Measurements from ENCODE around the gene PRR5L. TPM values are rescaled to one million over a fixed set of nuclear protein-coding genes. Genes with fewer than 3 reads are reported as not detected.
A peak's percentile ranks its signal among the peaks of the same experiment; 100 is the strongest.

Gene PRR5L
- total RNA-seq, 6 experiments from 2014 or later: 19.9 to 27.5 (median 24.9) TPM

DNA sequence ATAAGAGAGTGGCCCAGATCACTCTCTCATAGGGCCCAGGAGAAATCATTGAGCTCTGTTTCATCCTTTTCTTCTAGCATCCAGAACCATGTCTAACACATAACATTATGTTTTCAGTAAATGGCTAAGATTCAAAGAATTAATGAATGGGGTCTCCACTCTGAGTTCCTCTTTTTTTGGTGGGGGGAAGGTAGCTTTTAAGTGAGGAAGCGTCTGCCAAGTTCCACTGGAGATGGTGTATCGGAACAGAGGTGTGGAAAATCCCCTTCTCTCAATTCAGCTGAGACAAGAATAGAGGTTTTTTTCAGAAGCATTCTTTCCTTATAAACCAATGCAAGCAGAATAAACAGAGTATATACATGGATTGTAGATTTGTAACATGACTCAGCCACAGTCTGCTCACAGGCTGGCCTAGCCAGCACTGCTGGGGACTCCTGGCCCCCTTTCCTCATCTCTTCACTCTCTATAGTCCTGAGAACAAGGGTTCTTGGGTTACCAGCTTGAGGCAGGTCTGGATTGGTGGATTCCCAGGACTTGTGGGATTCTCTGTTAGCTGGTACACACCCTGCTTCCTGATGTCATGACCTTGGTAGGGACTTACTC, 116.8 kb downstream of the PRR5L start:
- Mint-ChIP-seq H3K9me3 (no peaks in the 10 kb centered on the region), H3K4me3 (no peak overlapping the region), H3K36me3 (ENCODE audit: low read depth) (peaks cover 34% of the 10 kb centered on the region), H3K27me3 (ENCODE audit: insufficient read depth) (peaks cover 5% of the 10 kb centered on the region; the same call in 1 of the 2 replicates), H3K27ac (peak overlapping the region; percentile 69), H3K4me1 (ENCODE audit: low read depth) (peaks cover 37% of the 10 kb centered on the region)
- peak; percentile 14 for DNase-seq
- TF ChIP-seq CTCF (IDR thresholded peaks at IDR 0.05): no peak

DNA sequence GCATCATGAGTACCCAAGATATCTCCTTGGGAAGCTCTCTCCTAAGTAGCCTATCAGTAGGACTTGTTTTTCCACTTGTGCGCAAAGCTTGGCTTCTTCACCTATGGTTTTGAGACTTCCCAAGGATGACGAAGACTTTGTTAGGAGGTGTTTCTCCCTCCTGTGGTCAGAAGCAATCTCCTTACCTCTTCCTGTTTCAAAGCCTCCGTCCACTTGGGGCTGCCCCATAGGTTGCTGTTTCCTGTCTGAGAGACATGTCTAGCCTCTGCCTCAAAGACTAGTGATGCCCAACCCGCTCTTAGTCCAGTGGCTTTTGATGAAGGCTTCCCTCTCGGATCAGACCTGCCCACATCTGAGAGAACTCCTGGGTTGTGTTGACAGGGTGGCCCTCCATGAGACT, 121.1 kb downstream of the PRR5L start:
- Mint-ChIP-seq H3K27ac (no peak overlapping the region), H3K27me3 (ENCODE audit: insufficient read depth) (peaks cover 3% of the 10 kb centered on the region; the same call in 1 of the 2 replicates), H3K4me3 (no peak overlapping the region), H3K4me1 (ENCODE audit: low read depth) (peaks cover 46% of the 10 kb centered on the region), H3K36me3 (ENCODE audit: low read depth) (peaks cover 42% of the 10 kb centered on the region), H3K9me3 (no peaks in the 10 kb centered on the region)
- DNase-seq: no peak
- TF ChIP-seq CTCF (IDR thresholded peaks at IDR 0.05): no peak

DNA sequence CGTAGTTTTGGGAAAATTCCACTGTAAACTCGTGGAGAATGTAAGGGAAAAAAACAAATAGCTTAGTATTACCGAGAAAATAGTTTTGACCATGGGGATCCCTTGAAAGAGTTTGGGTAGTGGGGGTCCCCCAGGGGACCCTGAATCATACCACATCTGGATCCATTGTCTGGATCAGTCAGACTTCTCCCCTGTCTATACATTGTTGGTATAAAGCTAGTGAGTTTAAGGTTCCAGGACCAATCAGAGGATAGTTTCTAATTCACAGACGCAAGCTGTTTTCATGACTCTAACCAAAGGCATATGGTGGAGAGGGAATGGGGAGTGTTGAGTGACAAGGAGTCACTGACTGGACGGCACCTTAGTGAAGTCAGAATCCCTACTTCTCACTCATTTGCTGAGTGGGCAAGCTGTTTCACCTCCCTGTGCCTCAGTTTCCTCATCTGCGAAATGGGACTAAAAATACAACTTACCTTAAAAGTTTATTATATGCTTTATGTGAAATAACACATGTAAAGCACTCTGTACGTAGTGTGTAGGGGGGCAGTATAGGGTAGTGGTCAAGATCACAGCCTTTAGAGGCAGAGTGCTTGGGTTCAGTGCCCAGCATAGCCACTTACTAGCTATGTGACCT, 123.8 kb downstream of the PRR5L start:
- Mint-ChIP-seq H3K27me3 (ENCODE audit: insufficient read depth) (peaks cover 3% of the 10 kb centered on the region; the same call in 1 of the 2 replicates), H3K4me1 (ENCODE audit: low read depth) (peaks cover 46% of the 10 kb centered on the region), H3K36me3 (ENCODE audit: low read depth) (peaks cover 58% of the 10 kb centered on the region), H3K9me3 (no peaks in the 10 kb centered on the region), H3K4me3 (no peak overlapping the region), H3K27ac (peak overlapping the region; percentile 88)
- DNase-seq: no peak
- no peak for TF ChIP-seq CTCF (IDR thresholded peaks at IDR 0.05)

- TF ChIP-seq CTCF (IDR thresholded peaks at IDR 0.05): no peak
- peaks cover 62% of the 10 kb centered on the region for H3K4me1 Mint-ChIP-seq (ENCODE audit: low read depth)
- DNase-seq: peak; percentile 25
- H3K4me3 Mint-ChIP-seq: peak overlapping the region; percentile 78
- H3K27me3 Mint-ChIP-seq (ENCODE audit: insufficient read depth): peaks cover 3% of the 10 kb centered on the region; the same call in 1 of the 2 replicates
- no peaks in the 10 kb centered on the region for H3K9me3 Mint-ChIP-seq
- peak overlapping the region; percentile 88 for H3K27ac Mint-ChIP-seq
- peaks cover 64% of the 10 kb centered on the region for H3K36me3 Mint-ChIP-seq (ENCODE audit: low read depth)
Observed at GRCh38 chr11:36421546-36422155, 125.6 kb downstream of the PRR5L start.

DNA sequence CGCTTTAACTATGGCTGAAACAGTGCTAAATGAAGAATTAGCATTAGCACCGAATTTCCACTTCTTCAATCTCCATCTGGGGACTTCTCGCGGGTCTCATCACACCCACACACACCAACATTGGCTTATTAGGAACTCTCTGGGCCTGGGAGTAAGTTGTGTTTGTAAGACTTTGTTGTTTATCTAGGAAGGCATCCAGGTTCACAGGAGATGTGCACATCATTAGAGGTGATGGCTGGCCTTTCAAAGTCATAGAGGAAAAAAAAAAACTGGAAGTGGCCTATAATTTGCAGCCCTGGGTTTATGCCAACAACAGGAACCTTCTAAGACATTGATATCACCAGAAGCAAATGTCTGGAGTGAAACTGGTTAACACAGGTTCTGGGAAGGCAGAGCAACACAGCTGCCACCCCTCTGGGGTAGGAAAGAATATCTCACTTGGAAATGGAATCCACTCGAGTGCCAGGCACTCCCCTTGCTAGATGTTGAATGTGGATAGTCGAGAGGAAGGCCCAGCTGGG, 129.5 kb downstream of the PRR5L start:
- no peak for DNase-seq
- Mint-ChIP-seq H3K4me1 (ENCODE audit: low read depth) (peaks cover 57% of the 10 kb centered on the region), H3K27ac (peak overlapping the region; percentile 8; the same call in 1 of the 2 replicates), H3K27me3 (ENCODE audit: insufficient read depth) (peaks cover 3% of the 10 kb centered on the region; the same call in 1 of the 2 replicates), H3K4me3 (no peak overlapping the region), H3K36me3 (ENCODE audit: low read depth) (peaks cover 44% of the 10 kb centered on the region), H3K9me3 (no peaks in the 10 kb centered on the region)
- no peak for TF ChIP-seq CTCF (IDR thresholded peaks at IDR 0.05)
